Keratinocyte (primary cell): ENCODE measurements around the gene RASA1. TPM values are rescaled to one million over a fixed set of nuclear protein-coding genes. Genes with fewer than 3 reads are reported as not detected.

Experiments
- DNase-seq: peaks from one replicate; pipeline ENCODE4 v3.0.0-alpha.2; 2011; ENCODE audit warnings: low read depth, missing footprints, low spot score
- FAIRE-seq: peaks from 2 replicates; lab custom pipeline; 2011; peaks lifted over from hg19 to GRCh38; lab: Jason Lieb, UNC
- H2AFZ ChIP-seq: 2 replicates; pipeline ENCODE4 v1.6.0; 2012; ENCODE audit warnings: low read length, control low read depth, inconsistent platforms; ENCODE audit not compliant: control insufficient read depth
- H3K27ac ChIP-seq: 2 replicates; pipeline ENCODE4 v1.5.1; 2011; ENCODE audit warnings: low read length; ENCODE audit not compliant: control insufficient read depth, insufficient read depth
- H3K27me3 ChIP-seq: 3 replicates; pipeline ENCODE4 v1.6.0; 2011; ENCODE audit warnings: low read length; ENCODE audit not compliant: control insufficient read depth, insufficient read depth; ENCODE audit errors: extremely low read depth
- H3K36me3 ChIP-seq, 2 experiments: 2 replicates in 1 of 2; 3 replicates in 1 of 2; pipeline ENCODE4 v1.5.1; 2011; ENCODE audit warnings: low read length in 2 of 2, mild to moderate bottlenecking in 1 of 2; ENCODE audit not compliant: control insufficient read depth in 2 of 2, insufficient read depth in 2 of 2; ENCODE audit errors: extremely low read depth in 1 of 2
- H3K4me1 ChIP-seq: 3 replicates; pipeline ENCODE4 v1.5.1; 2011; ENCODE audit warnings: low read length; ENCODE audit not compliant: control insufficient read depth, insufficient read depth; ENCODE audit errors: extremely low read depth
- H3K4me2 ChIP-seq: 3 replicates; pipeline ENCODE4 v1.6.0; 2011; ENCODE audit warnings: low read depth, low read length; ENCODE audit not compliant: control insufficient read depth, insufficient read depth; ENCODE audit errors: extremely low read depth
- H3K4me3 ChIP-seq, 3 experiments: fragments of 200-600 bp in 1 of 3; sonication (generic) in 1 of 3; 2 replicates in 2 of 3; 3 replicates in 1 of 3; pipeline ENCODE4 v1.5.1; 2011 to 2016; ENCODE audit warnings: low read length in 3 of 3, mild to moderate bottlenecking in 3 of 3, control low read depth in 2 of 3, inconsistent platforms in 1 of 3, low read depth in 1 of 3, mixed read lengths in 1 of 3, mixed run types in 1 of 3, moderate library complexity in 1 of 3; ENCODE audit not compliant: control insufficient read depth in 2 of 3, insufficient read depth in 2 of 3; ENCODE audit errors: extremely low read depth in 1 of 3
- H3K79me2 ChIP-seq: 2 replicates; pipeline ENCODE4 v1.6.0; 2012; ENCODE audit warnings: low read length; ENCODE audit not compliant: control insufficient read depth, insufficient read depth
- H3K9ac ChIP-seq: 3 replicates; pipeline ENCODE4 v1.6.0; 2011; ENCODE audit warnings: low read length; ENCODE audit not compliant: control insufficient read depth, insufficient read depth; ENCODE audit errors: extremely low read depth
- H3K9me1 ChIP-seq: 3 replicates; pipeline ENCODE4 v1.6.0; 2011; ENCODE audit warnings: low read length; ENCODE audit not compliant: control insufficient read depth, insufficient read depth; ENCODE audit errors: extremely low read depth
- H3K9me3 ChIP-seq: 2 replicates; pipeline ENCODE4 v1.5.1; 2012; ENCODE audit warnings: low read depth, low read length; ENCODE audit not compliant: control insufficient read depth
- H4K20me1 ChIP-seq: 3 replicates; pipeline ENCODE4 v1.6.0; 2011; ENCODE audit warnings: low read length; ENCODE audit not compliant: control insufficient read depth, insufficient read depth; ENCODE audit errors: extremely low read depth
- EZH2 ChIP-seq: IDR thresholded peaks from one replicate; pipeline ENCODE4 v1.6.1; 2012; ENCODE audit warnings: inconsistent platforms, mild to moderate bottlenecking, low read length, moderate library complexity
- dilution Hi-C: fragments of 300-500 bp; cut with MboI; formaldehyde crosslinking; loops from one replicate; pipeline ENCODE4 v1.7.0; 2020; ENCODE audit warnings: low sequenced_read_pairs; ENCODE audit not compliant: extremely low pct_ligation_motif_present
- polyA plus RNA-seq, 5 experiments: library from polyadenylated mRNA; depleted of rRNA in 3 of 5; stranded (reverse) in 3 of 5; stranded (forward) in 1 of 5; unstranded in 1 of 5; fragments of >200 nt; gene quantifications; 1 replicate in 1 of 5; 2 replicates in 3 of 5; 3 replicates in 1 of 5; pipeline versions ENCODE4 v1.2.1 to v1.2.3, GENCODE V29; 2011 to 2012; ENCODE audit warnings: missing spikeins in 2 of 5, low read depth in 1 of 5, low replicate concordance in 1 of 5
- TF ChIP-seq, protein P1 (sequence below), 3 experiments: IDR thresholded peaks in 1 of 3; conservative IDR thresholded peaks in 1 of 3; optimal IDR thresholded peaks in 1 of 3; 2 replicates in 2 of 3; 3 replicates in 1 of 3; pipeline versions ENCODE3 to v1.5.1; 2011; ENCODE audit warnings: low read length in 3 of 3, mild to moderate bottlenecking in 3 of 3, moderate library complexity in 2 of 3, control low read depth in 1 of 3, inconsistent platforms in 1 of 3; ENCODE audit not compliant: insufficient read depth in 2 of 3; ENCODE audit errors: extremely low read depth in 1 of 3

RASA1 gene
- polyA plus RNA-seq, 1 donor (not counting 4 experiments of a cell fraction or from before 2014, with no cell fraction given), result 57.9 TPM

DNA sequence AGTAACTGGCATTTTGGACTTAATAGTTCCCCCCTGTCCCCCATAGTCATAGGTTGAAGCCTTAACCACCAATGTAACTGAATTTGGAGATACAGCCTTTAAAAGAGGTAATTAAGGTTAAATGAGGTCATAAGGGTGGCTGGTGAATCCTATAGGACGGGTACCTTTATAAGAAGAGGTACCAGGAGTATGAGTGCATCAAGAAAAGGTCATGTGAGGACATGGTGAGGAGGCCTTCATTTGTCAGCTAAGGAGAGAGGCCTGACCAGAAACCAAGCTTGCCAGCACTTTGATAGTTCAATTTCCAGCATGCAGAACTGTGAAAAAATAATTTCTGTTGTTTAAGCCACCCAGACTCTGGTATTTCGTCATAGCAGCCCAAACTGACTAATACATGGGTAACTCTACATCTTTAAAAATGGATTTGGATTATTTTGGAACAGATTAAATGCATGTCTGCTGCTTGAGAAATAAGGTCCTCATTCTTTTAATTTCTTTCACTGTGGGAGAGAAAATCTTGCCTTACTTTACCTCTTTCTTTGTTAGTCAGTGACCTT, 9.7 kb downstream of the RASA1 start:
- Histone ChIP-seq H4K20me1 (peaks cover 2% of the 10 kb centered on the region), H3K9me1 (peaks cover 3% of the 10 kb centered on the region), H3K9me3 (no peaks in the 10 kb centered on the region), H3K4me3 (no peak overlapping the region), H3K36me3 (peaks cover 3 to 4% of the 10 kb centered on the region in 2 experiments), H3K27me3 (no peaks in the 10 kb centered on the region), H3K9ac (no peak overlapping the region), H2AFZ (no peak overlapping the region), H3K27ac (no peak overlapping the region), H3K79me2 (peaks cover 98% of the 10 kb centered on the region), H3K4me1 (peaks cover 8% of the 10 kb centered on the region), H3K4me2 (no peak overlapping the region)
- DNase-seq, result no peak
- TF ChIP-seq EZH2, result no peak
- TF ChIP-seq, protein P1, sequence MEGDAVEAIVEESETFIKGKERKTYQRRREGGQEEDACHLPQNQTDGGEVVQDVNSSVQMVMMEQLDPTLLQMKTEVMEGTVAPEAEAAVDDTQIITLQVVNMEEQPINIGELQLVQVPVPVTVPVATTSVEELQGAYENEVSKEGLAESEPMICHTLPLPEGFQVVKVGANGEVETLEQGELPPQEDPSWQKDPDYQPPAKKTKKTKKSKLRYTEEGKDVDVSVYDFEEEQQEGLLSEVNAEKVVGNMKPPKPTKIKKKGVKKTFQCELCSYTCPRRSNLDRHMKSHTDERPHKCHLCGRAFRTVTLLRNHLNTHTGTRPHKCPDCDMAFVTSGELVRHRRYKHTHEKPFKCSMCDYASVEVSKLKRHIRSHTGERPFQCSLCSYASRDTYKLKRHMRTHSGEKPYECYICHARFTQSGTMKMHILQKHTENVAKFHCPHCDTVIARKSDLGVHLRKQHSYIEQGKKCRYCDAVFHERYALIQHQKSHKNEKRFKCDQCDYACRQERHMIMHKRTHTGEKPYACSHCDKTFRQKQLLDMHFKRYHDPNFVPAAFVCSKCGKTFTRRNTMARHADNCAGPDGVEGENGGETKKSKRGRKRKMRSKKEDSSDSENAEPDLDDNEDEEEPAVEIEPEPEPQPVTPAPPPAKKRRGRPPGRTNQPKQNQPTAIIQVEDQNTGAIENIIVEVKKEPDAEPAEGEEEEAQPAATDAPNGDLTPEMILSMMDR (optimal IDR thresholded peaks at IDR 0.05 in 1 of 3, IDR thresholded peaks at IDR 0.05 in 1 of 3, conservative IDR thresholded peaks at IDR 0.05 in 1 of 3; ENCODE audit: extremely low read depth in 1 of 3, insufficient read depth in 2 of 3, low read length in 3 of 3), result no peak
- dilution Hi-C loops, result no loop called here
- no peak for FAIRE-seq

DNA sequence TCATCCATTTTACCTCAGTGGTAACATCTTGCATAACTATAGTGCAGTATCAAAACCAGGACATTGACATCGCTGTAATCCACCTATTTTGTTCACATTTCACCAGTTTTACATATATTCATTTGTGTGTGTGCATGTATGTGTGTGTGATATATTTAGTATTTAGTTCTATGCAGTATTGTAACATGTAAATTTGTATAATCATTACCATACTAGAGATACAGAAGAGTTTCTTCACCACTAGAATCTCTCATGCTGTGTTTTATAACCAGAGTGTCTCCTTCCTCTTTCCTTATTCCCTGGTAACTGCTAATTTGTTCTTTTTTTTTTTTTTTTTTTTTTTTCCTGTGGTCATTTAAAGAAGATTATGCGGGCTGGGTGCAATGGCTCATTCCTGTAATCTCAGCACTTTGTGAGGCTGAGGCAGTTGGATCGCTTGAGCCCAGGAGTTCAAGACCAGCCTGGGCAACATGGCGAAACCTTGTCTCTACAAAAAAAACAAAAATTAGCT, 11.0 kb downstream of the RASA1 start:
- H3K4me1 ChIP-seq, result peaks cover 5% of the 10 kb centered on the region
- H3K9me1 ChIP-seq, result peaks cover 3% of the 10 kb centered on the region
- H3K4me3 ChIP-seq, result no peak overlapping the region
- DNase-seq (no peak), FAIRE-seq (no peak)
- no peaks in the 10 kb centered on the region for H3K9me3 ChIP-seq
- peaks cover 0 to 3% of the 10 kb centered on the region in 2 experiments for H3K36me3 ChIP-seq
- H3K27ac ChIP-seq, result no peak overlapping the region
- H3K27me3 ChIP-seq, result no peaks in the 10 kb centered on the region
- no peak overlapping the region for H2AFZ ChIP-seq
- no peak overlapping the region for H3K9ac ChIP-seq
- TF ChIP-seq, protein P1 (optimal IDR thresholded peaks at IDR 0.05 in 1 of 3, IDR thresholded peaks at IDR 0.05 in 1 of 3, conservative IDR thresholded peaks at IDR 0.05 in 1 of 3; ENCODE audit: extremely low read depth in 1 of 3, insufficient read depth in 2 of 3, low read length in 3 of 3), result no peak
- no peak for TF ChIP-seq EZH2
- H4K20me1 ChIP-seq, result peaks cover 2% of the 10 kb centered on the region
- dilution Hi-C loops, result no loop called here
- H3K4me2 ChIP-seq, result no peak overlapping the region
- H3K79me2 ChIP-seq, result peaks cover 96% of the 10 kb centered on the region
